ENCODE data around the gene MAGI2. TPM values are rescaled to one million over a fixed set of nuclear protein-coding genes. Genes with fewer than 3 reads are reported as not detected.

Gene MAGI2
- total RNA-seq, 3 donors from 2014 or later: 9.8 to 22.7 (median 20.2) TPM

DNA sequence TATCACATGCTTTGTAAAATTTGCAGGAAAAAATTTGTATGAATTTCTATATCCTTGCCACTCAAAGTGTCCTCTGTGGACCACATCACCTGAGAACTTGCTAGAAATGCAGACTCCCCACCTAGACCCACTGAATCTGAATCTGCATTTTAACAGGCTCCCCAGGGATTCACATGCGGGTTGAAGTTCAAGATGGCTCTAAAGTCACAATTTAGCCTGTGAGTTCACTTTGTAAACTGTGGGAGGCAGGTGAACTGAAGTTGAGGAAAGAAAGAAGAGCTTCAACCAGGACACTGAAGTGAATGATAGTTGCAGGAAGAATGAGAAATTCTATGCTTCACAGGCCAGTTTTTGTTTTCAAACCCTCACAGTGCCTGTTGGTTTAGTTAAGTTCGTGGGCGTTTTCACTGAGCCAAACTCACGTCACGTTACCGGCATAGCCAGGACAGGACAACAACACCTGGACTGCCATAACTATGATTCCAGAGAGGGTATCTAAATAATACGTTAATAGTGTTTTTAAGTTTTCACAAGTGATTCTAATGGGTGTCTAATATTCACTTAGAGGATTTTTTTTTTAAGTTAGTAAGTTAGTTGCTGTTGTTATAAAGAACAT lies 1414.9 kb downstream of the MAGI2 start:
- no peaks in the 10 kb centered on the region for H3K27me3 ChIP-seq

DNA sequence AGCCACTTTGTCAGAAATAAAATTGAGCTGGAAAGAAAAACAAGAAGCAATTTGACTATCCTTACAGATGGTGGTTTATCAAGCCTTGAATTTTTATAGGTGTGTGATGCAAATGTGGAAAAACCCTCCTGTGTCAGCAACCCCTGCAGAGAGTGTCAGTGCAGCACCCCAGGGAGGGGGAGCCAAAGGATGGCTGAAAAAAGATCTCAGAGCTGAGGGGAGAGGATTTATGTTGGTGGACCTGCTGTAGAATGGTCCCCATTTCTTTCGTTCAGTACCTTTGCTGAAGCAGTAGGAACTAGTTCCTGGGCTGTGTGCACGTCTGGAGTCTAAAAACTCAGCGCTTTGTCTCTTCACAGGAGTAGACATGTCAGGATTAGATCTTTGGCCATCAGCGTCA lies 1415.9 kb downstream of the MAGI2 start:
- no peaks in the 10 kb centered on the region for H3K9me3 ChIP-seq
- intact Hi-C loops (cut with DNase I; ENCODE audit: low total_unique reads): no loop called here
- TF ChIP-seq, protein P1, sequence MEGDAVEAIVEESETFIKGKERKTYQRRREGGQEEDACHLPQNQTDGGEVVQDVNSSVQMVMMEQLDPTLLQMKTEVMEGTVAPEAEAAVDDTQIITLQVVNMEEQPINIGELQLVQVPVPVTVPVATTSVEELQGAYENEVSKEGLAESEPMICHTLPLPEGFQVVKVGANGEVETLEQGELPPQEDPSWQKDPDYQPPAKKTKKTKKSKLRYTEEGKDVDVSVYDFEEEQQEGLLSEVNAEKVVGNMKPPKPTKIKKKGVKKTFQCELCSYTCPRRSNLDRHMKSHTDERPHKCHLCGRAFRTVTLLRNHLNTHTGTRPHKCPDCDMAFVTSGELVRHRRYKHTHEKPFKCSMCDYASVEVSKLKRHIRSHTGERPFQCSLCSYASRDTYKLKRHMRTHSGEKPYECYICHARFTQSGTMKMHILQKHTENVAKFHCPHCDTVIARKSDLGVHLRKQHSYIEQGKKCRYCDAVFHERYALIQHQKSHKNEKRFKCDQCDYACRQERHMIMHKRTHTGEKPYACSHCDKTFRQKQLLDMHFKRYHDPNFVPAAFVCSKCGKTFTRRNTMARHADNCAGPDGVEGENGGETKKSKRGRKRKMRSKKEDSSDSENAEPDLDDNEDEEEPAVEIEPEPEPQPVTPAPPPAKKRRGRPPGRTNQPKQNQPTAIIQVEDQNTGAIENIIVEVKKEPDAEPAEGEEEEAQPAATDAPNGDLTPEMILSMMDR (IDR thresholded peaks at IDR 0.05): no peak
- TF ChIP-seq POLR2A (IDR thresholded peaks at IDR 0.05) (no peak), POLR2AphosphoS5 (IDR thresholded peaks at IDR 0.05) (no peak)

More for the DNA sequence above, 1414.9 kb downstream of the MAGI2 start:
- Histone ChIP-seq H3K27ac (no peak overlapping the region), H3K4me1 (no peaks in the 10 kb centered on the region), H3K4me3 (no peak overlapping the region), H3K9me3 (no peaks in the 10 kb centered on the region), H3K36me3 (no peaks in the 10 kb centered on the region)
- TF ChIP-seq POLR2A (IDR thresholded peaks at IDR 0.05) (no peak), POLR2AphosphoS5 (IDR thresholded peaks at IDR 0.05) (no peak)
- TF ChIP-seq, protein P1 (IDR thresholded peaks at IDR 0.05): no peak
- intact Hi-C loops (cut with DNase I; ENCODE audit: low total_unique reads): no loop called here
- DNase-seq (ENCODE audit: low spot score in 2 of 2): no peak

DNA sequence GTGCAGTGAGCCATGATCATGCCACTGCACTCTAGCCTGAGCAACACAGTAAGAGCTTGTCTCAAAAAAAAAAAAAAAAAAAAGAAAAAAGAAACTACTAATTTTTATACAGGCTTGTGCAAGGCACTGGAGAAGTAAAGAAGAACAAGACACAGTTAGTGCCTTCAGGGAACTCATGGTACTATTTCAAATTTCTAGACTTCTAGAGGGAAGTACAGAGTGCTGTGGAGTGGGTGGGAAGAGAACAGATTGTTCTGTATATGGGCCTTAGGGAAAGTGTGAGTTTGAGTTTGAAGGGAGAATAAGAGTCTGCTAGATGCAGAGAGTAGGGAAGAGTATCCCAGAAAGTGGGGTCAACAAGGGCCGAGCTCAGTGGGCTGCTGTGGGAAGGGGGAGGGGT lies 1420.1 kb downstream of the MAGI2 start:
- no peaks in the 10 kb centered on the region for H3K36me3 ChIP-seq
- TF ChIP-seq, protein P1 (IDR thresholded peaks at IDR 0.05): no peak
- TF ChIP-seq POLR2AphosphoS5 (IDR thresholded peaks at IDR 0.05) (no peak), POLR2A (IDR thresholded peaks at IDR 0.05) (no peak)
- intact Hi-C loops (cut with DNase I; ENCODE audit: low total_unique reads): no loop called here

More for the DNA sequence above, 1415.9 kb downstream of the MAGI2 start:
- H3K4me3 ChIP-seq: no peak overlapping the region
- no peaks in the 10 kb centered on the region for H3K27me3 ChIP-seq
- H3K27ac ChIP-seq: no peak overlapping the region
- no peaks in the 10 kb centered on the region for H3K4me1 ChIP-seq
- no peaks in the 10 kb centered on the region for H3K36me3 ChIP-seq
- DNase-seq (ENCODE audit: low spot score in 2 of 2): no peak

DNA sequence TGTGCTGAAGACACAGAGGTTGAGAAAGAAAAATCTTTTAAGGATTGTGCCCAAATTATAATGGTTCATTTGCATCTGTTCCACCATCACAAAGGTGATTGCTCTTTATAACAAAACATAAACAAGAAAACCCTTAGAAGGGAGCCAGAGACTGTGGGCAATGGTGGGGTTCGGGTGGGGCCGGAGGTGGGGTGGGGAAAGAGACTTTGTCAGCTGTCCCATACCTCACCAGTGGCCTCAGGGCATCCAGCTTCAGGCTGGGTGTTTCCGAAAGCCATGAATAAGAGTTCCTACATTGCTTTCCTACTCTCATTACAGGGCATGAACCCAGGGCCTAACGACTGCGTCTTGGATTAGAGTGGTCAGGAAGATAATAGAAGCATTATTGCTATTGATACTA lies 1427.0 kb downstream of the MAGI2 start:
- Histone ChIP-seq H3K4me3 (no peak overlapping the region), H3K27me3 (no peaks in the 10 kb centered on the region), H3K4me1 (no peaks in the 10 kb centered on the region), H3K27ac (no peak overlapping the region), H3K9me3 (no peaks in the 10 kb centered on the region), H3K36me3 (no peaks in the 10 kb centered on the region)
- TF ChIP-seq POLR2A (IDR thresholded peaks at IDR 0.05) (no peak), POLR2AphosphoS5 (IDR thresholded peaks at IDR 0.05) (no peak)
- TF ChIP-seq, protein P1 (IDR thresholded peaks at IDR 0.05): no peak
- intact Hi-C loops (cut with DNase I; ENCODE audit: low total_unique reads): no loop called here
- no peak for DNase-seq (ENCODE audit: low spot score in 2 of 2)

More for the DNA sequence above, 1420.1 kb downstream of the MAGI2 start:
- H3K9me3 ChIP-seq: no peaks in the 10 kb centered on the region
- H3K4me1 ChIP-seq: no peaks in the 10 kb centered on the region
- no peaks in the 10 kb centered on the region for H3K27me3 ChIP-seq
- no peak for DNase-seq (ENCODE audit: low spot score in 2 of 2)
- no peak overlapping the region for H3K4me3 ChIP-seq
- no peak overlapping the region for H3K27ac ChIP-seq

DNA sequence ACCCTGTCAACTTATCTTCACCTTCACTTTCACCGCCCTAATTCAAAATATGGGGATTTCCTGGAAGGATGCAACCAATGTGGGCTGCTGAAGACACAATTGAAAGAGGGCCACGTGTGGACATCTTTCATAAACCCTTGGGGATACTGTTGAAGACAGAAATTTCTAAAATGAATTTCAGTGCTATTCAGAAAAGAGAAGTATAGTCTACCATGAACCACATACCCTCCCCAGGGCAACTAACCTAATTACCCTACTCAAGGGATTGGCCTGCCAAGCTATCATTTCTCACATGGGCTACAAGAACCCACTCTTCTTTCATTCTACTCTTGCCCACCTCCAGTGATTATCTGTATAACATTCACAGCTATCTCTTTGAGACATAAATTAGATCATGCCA lies 1428.9 kb downstream of the MAGI2 start:
- Histone ChIP-seq H3K27me3 (no peaks in the 10 kb centered on the region), H3K9me3 (no peaks in the 10 kb centered on the region), H3K36me3 (no peaks in the 10 kb centered on the region), H3K4me3 (no peak overlapping the region), H3K27ac (no peak overlapping the region), H3K4me1 (no peaks in the 10 kb centered on the region)
- DNase-seq (ENCODE audit: low spot score in 2 of 2): no peak
- intact Hi-C loops (cut with DNase I; ENCODE audit: low total_unique reads): no loop called here
- no peak for TF ChIP-seq POLR2AphosphoS5 (IDR thresholded peaks at IDR 0.05)
- TF ChIP-seq, protein P1 (IDR thresholded peaks at IDR 0.05): no peak
- TF ChIP-seq POLR2A (IDR thresholded peaks at IDR 0.05): no peak

Measured in breast epithelium (tissue), 4 donors.